Progenitor cell of endocrine pancreas (in vitro differentiated cells): ENCODE data around the gene TMEM59L. TPM values are rescaled to one million over a fixed set of nuclear protein-coding genes. Genes with fewer than 3 reads are reported as not detected.

Experiments
- DNase-seq: peaks from one replicate; pipeline ENCODE4 v3.0.0; 2021; ENCODE audit warnings: low spot score; ENCODE audit not compliant: unreplicated experiment
- H3K27ac Mint-ChIP-seq: 2 replicates; pipeline ENCODE4 v1.8.0; 2021; ENCODE audit warnings: mild to moderate bottlenecking, moderate library complexity, mixed read lengths
- H3K27me3 Mint-ChIP-seq: 2 replicates; pipeline ENCODE4 v1.8.0; 2021; ENCODE audit warnings: mixed read lengths
- H3K36me3 Mint-ChIP-seq: 2 replicates; pipeline ENCODE4 v1.8.0; 2022; ENCODE audit warnings: mixed read lengths; ENCODE audit not compliant: insufficient read depth
- H3K4me1 Mint-ChIP-seq: 2 replicates; pipeline ENCODE4 v1.8.0; 2021; ENCODE audit warnings: low read depth, mixed read lengths
- H3K4me3 Mint-ChIP-seq: 2 replicates; pipeline ENCODE4 v1.8.0; 2021; ENCODE audit warnings: low read depth, mild to moderate bottlenecking, moderate library complexity, mixed read lengths
- H3K9me3 Mint-ChIP-seq: 2 replicates; pipeline ENCODE4 v1.8.0; 2021; ENCODE audit warnings: low read depth, mixed read lengths
- CTCF ChIP-seq: fragments of 200-600 bp; sonication (generic); IDR thresholded peaks from one replicate; pipeline ENCODE4 v1.5.0; 2021; ENCODE audit warnings: antibody characterized with exemption, mild to moderate bottlenecking; ENCODE audit not compliant: unreplicated experiment
- total RNA-seq: library from RNA; stranded (reverse); gene quantifications from 2 replicates; pipeline ENCODE4 v1.2.1, GENCODE V29; 2021

TMEM59L gene
- total RNA-seq, 1 donor from 2014 or later = 6.4 TPM

- Mint-ChIP-seq H3K27me3 (peaks cover 67% of the 10 kb centered on the region), H3K36me3 (no peaks in the 10 kb centered on the region), H3K4me3 (no peak overlapping the region), H3K4me1 (peaks cover 27% of the 10 kb centered on the region), H3K27ac (no peak overlapping the region), H3K9me3 (no peaks in the 10 kb centered on the region)
- DNase-seq = no peak
- TF ChIP-seq CTCF = no peak
Observed at GRCh38 chr19:18608805-18609716, 3.6 kb upstream of the TMEM59L start.

GRCh38 chr19:18609717-18610051, 3.0 kb upstream of the TMEM59L start:
- no peak for DNase-seq
- no peaks in the 10 kb centered on the region for H3K9me3 Mint-ChIP-seq
- TF ChIP-seq CTCF = no peak
- H3K27me3 Mint-ChIP-seq = peaks cover 67% of the 10 kb centered on the region
- no peaks in the 10 kb centered on the region for H3K36me3 Mint-ChIP-seq
- no peak overlapping the region for H3K27ac Mint-ChIP-seq
- H3K4me3 Mint-ChIP-seq = no peak overlapping the region
- H3K4me1 Mint-ChIP-seq = peaks cover 27% of the 10 kb centered on the region

GRCh38 chr19:18610245-18610555, 2.5 kb upstream of the TMEM59L start:
- TF ChIP-seq CTCF = no peak
- no peak overlapping the region for H3K4me3 Mint-ChIP-seq
- H3K9me3 Mint-ChIP-seq = no peaks in the 10 kb centered on the region
- no peak for DNase-seq
- H3K27ac Mint-ChIP-seq = no peak overlapping the region
- H3K4me1 Mint-ChIP-seq = peaks cover 27% of the 10 kb centered on the region
- peaks cover 67% of the 10 kb centered on the region for H3K27me3 Mint-ChIP-seq
- no peaks in the 10 kb centered on the region for H3K36me3 Mint-ChIP-seq

GRCh38 chr19:18610556-18611326, 1.9 kb upstream of the TMEM59L start:
- peak overlapping the region; percentile 62 for H3K4me3 Mint-ChIP-seq
- no peaks in the 10 kb centered on the region for H3K36me3 Mint-ChIP-seq
- no peak for DNase-seq
- no peak for TF ChIP-seq CTCF
- peaks cover 66% of the 10 kb centered on the region for H3K27me3 Mint-ChIP-seq
- no peaks in the 10 kb centered on the region for H3K9me3 Mint-ChIP-seq
- peak overlapping the region; percentile 62 for H3K27ac Mint-ChIP-seq
- peaks cover 24% of the 10 kb centered on the region for H3K4me1 Mint-ChIP-seq

- Mint-ChIP-seq H3K9me3 (no peaks in the 10 kb centered on the region), H3K4me1 (peaks cover 24% of the 10 kb centered on the region), H3K4me3 (peak overlapping the region; percentile 62), H3K27me3 (peaks cover 70% of the 10 kb centered on the region), H3K36me3 (no peaks in the 10 kb centered on the region), H3K27ac (peak overlapping the region; percentile 62)
- TF ChIP-seq CTCF = no peak
- DNase-seq = no peak
Observed at GRCh38 chr19:18611327-18612050, 1.2 kb upstream of the TMEM59L start.
